ENCODE data around the gene SLC35G2. TPM values are rescaled to one million over a fixed set of nuclear protein-coding genes. Genes with fewer than 3 reads are reported as not detected.

Gene SLC35G2
- total and polyA plus RNA-seq, 2 of the 4 experiments (the other 2 are of a cell fraction): 6.6 to 7.0 TPM

GRCh38 chr3:136780741-136781140 lies 38.2 kb upstream of the SLC35G2 start:
- Histone ChIP-seq H2BK120ac (ENCODE audit: low read depth, low read length) (no peak overlapping the region), H3K14ac (replicated peaks; ENCODE audit: low read depth, low read length) (no peak overlapping the region), H4K5ac (ENCODE audit: low read depth, low read length) (no peak overlapping the region), H3K4me1 (ENCODE audit: control insufficient read depth, insufficient read depth, low read length) (peaks cover 10% of the 10 kb centered on the region), H3K4ac (ENCODE audit: low read depth, low read length) (no peak overlapping the region), H2BK5ac (ENCODE audit: low read depth, low read length, poor library complexity, severe bottlenecking) (no peak overlapping the region), H3K79me1 (ENCODE audit: low read depth in 1 of 2, low read length in 2 of 2) (no peaks in the 10 kb centered on the region), H3K4me3 (ENCODE audit: insufficient read depth, low read depth, low read length) (no peak overlapping the region), H4K8ac (ENCODE audit: low read depth in 2 of 2, low read length in 2 of 2) (no peak overlapping the region), H3K36me3 (ENCODE audit: control insufficient read depth, insufficient read depth, low read length) (no peaks in the 10 kb centered on the region), H3K23ac (ENCODE audit: low read depth, low read length) (no peak overlapping the region), H2BK20ac (ENCODE audit: low read depth, low read length) (no peak overlapping the region; the same call in 1 of the 2 replicates), H3K27me3 (ENCODE audit: control insufficient read depth, insufficient read depth, low read length) (no peaks in the 10 kb centered on the region), H3K9ac (ENCODE audit: low read depth, low read length) (no peak overlapping the region), H3K56ac (ENCODE audit: extremely low read depth, insufficient read depth, low read length) (no peak overlapping the region), H3K9me1 (ENCODE audit: insufficient read depth, low read length) (no peaks in the 10 kb centered on the region), H3K27ac (ENCODE audit: insufficient read depth, low read length) (no peak overlapping the region), H4K91ac (ENCODE audit: insufficient read depth, low read depth, low read length) (no peak overlapping the region), H2AK5ac (ENCODE audit: low read depth, low read length) (no peak overlapping the region), H2AK9ac (replicated peaks; ENCODE audit: low read depth, low read length, poor library complexity) (no peak overlapping the region), H3K9me3 (ENCODE audit: control insufficient read depth, insufficient read depth, low read length) (peaks cover 2% of the 10 kb centered on the region; the same call in 1 of the 2 replicates), H2AFZ (replicated peaks; ENCODE audit: low read length, poor library complexity) (no peak overlapping the region), H3K4me2 (ENCODE audit: low read depth, low read length) (no peak overlapping the region), H4K20me1 (ENCODE audit: insufficient read depth, low read length) (no peaks in the 10 kb centered on the region), H2BK15ac (ENCODE audit: low read depth, low read length) (no peak overlapping the region), H3K18ac (ENCODE audit: low read depth, low read length) (no peak overlapping the region)
- ChIA-PET POLR2A (ENCODE audit: unreplicated experiment) (no interaction called here), CTCF (no interaction called here)
- TF ChIP-seq SMC3 (IDR thresholded peaks at IDR 0.05; ENCODE audit: low read depth, low read length) (no peak), POLR2A (IDR thresholded peaks at IDR 0.05; ENCODE audit: low read depth, low read length) (no peak), CHD1 (IDR thresholded peaks at IDR 0.05; ENCODE audit: low read depth, low read length) (no peak), RAD21 (IDR thresholded peaks at IDR 0.05; ENCODE audit: low read length) (no peak)
- no CpG with 5 or more reads among the region's 4 CpGs for WGBS, 2 experiments (ENCODE audit: extremely low coverage in 2 of 2, insufficient read length in 1 of 2)
- in situ Hi-C loops (cut with MboI; ENCODE audit: low sequenced_read_pairs) (no loop called here), dilution Hi-C loops (cut with HindIII; ENCODE audit: low sequenced_read_pairs, unreplicated experiment) (no loop called here), intact Hi-C loops (cut with micrococcal nuclease) (no loop called here)
- ATAC-seq (ENCODE audit: low read depth) (no peak), DNase-seq (no peak)
- BruUV-seq (replicated peaks): no TSS peak

Measured in IMR-90 (cell line).